DOHH2 (cell line): ENCODE data around the gene ARHGAP6.
A peak's percentile ranks its signal among the peaks of the same experiment; 100 is the strongest.

Experiments
- H3F3A ChIP-seq: fragments of 200-600 bp; sonication (generic), shearing (Covaris generic); 2 replicates; pipeline ENCODE4 v1.6.0; 2016; ENCODE audit warnings: antibody characterized with exemption, mild to moderate bottlenecking; ENCODE audit not compliant: control insufficient read depth, insufficient read depth
- H3K27ac ChIP-seq: fragments of 200-600 bp; sonication (generic); 2 replicates; pipeline ENCODE4 v1.5.1; 2014; ENCODE audit warnings: low read depth, mild to moderate bottlenecking, low read length, moderate library complexity
- H3K27me3 ChIP-seq: fragments of 200-600 bp; sonication (generic); 2 replicates; pipeline ENCODE4 v1.6.1; 2014; ENCODE audit warnings: mild to moderate bottlenecking, low read length, mixed read lengths; ENCODE audit not compliant: control insufficient read depth
- H3K36me3 ChIP-seq: fragments of 200-600 bp; sonication (generic); 2 replicates; pipeline ENCODE4 v1.6.1; 2014; ENCODE audit warnings: mild to moderate bottlenecking, low read length, moderate library complexity, mixed read lengths; ENCODE audit not compliant: control insufficient read depth
- H3K4me1 ChIP-seq: fragments of 200-600 bp; sonication (generic); 2 replicates; pipeline ENCODE4 v1.6.1; 2014; ENCODE audit warnings: mild to moderate bottlenecking, low read length, mixed read lengths; ENCODE audit not compliant: control insufficient read depth
- H3K4me2 ChIP-seq: fragments of 200-600 bp; sonication (generic); 2 replicates; pipeline ENCODE4 v1.6.0; 2014; ENCODE audit warnings: mild to moderate bottlenecking, low read length, moderate library complexity
- H3K4me3 ChIP-seq: fragments of 200-600 bp; sonication (generic); 2 replicates; pipeline ENCODE4 v1.5.1; 2014; ENCODE audit warnings: mild to moderate bottlenecking, low read length, mixed read lengths
- H3K79me2 ChIP-seq: fragments of 200-600 bp; sonication (generic); 2 replicates; pipeline ENCODE4 v1.6.1; 2014; ENCODE audit warnings: mild to moderate bottlenecking, low read length, mixed read lengths; ENCODE audit not compliant: control insufficient read depth
- H3K9me2 ChIP-seq: fragments of 200-600 bp; sonication (generic); replicated peaks from 2 replicates; pipeline ENCODE4 v1.6.1; 2014; ENCODE audit warnings: mild to moderate bottlenecking, low read length, mixed read lengths; ENCODE audit not compliant: control insufficient read depth
- H3K9me3 ChIP-seq: fragments of 200-600 bp; sonication (generic); 2 replicates; pipeline ENCODE4 v1.6.1; 2014; ENCODE audit warnings: antibody characterized with exemption, low read length, mixed read lengths; ENCODE audit not compliant: control insufficient read depth, insufficient read depth
- H4K20me1 ChIP-seq: fragments of 200-600 bp; sonication (generic); 2 replicates; pipeline ENCODE4 v1.6.0; 2014; ENCODE audit warnings: low read depth, mild to moderate bottlenecking, antibody characterized with exemption, low read length, moderate library complexity; ENCODE audit not compliant: control insufficient read depth, insufficient read depth
- CTCF ChIP-seq: fragments of 200-600 bp; sonication (generic); IDR thresholded peaks from one replicate; pipeline ENCODE4 v1.5.1; 2014; ENCODE audit warnings: antibody characterized with exemption, mild to moderate bottlenecking, low read depth, low read length; ENCODE audit not compliant: poor library complexity, severe bottlenecking
- EZH2phosphoT487 ChIP-seq: fragments of 200-600 bp; sonication (generic); IDR thresholded peaks from 2 replicates; pipeline ENCODE4 v1.6.1; 2017; ENCODE audit warnings: borderline replicate concordance, mild to moderate bottlenecking, antibody characterized with exemption, low read length, moderate library complexity, mixed read lengths

The ARHGAP6 gene

GRCh38 chrX:11111947-11112346, 553.8 kb downstream of the ARHGAP6 start:
- Histone ChIP-seq H3K4me2 (peak overlapping the region; percentile 77), H3K79me2 (peaks cover 50% of the 10 kb centered on the region), H4K20me1 (no peaks in the 10 kb centered on the region), H3F3A (no peaks in the 10 kb centered on the region), H3K27ac (no peak overlapping the region), H3K36me3 (peaks cover 44% of the 10 kb centered on the region), H3K4me1 (peaks cover 29% of the 10 kb centered on the region), H3K27me3 (no peaks in the 10 kb centered on the region), H3K9me2 (no peaks in the 10 kb centered on the region), H3K9me3 (peaks cover 5% of the 10 kb centered on the region; the same call in 1 of the 2 replicates), H3K4me3 (peak overlapping the region; percentile 85)
- no peak for TF ChIP-seq EZH2phosphoT487

- Histone ChIP-seq H3F3A (no peaks in the 10 kb centered on the region), H3K9me2 (no peaks in the 10 kb centered on the region), H3K4me3 (peak within 1 kb of the TSS; percentile 85), H4K20me1 (no peaks in the 10 kb centered on the region), H3K9me3 (peaks cover 5% of the 10 kb centered on the region; the same call in 1 of the 2 replicates), H3K4me2 (peak within 1 kb of the TSS; percentile 77), H3K27me3 (no peaks in the 10 kb centered on the region), H3K27ac (peak within 1 kb of the TSS; percentile 49), H3K79me2 (peaks cover 50% of the 10 kb centered on the region), H3K4me1 (peaks cover 29% of the 10 kb centered on the region), H3K36me3 (peaks cover 37% of the 10 kb centered on the region)
- no peak for TF ChIP-seq EZH2phosphoT487
- TF ChIP-seq CTCF = no peak
Observed at GRCh38 chrX:11111037-11111851, 554.5 kb downstream of the ARHGAP6 start, which contains the start of gene HCCS. Gene HCCS (plus strand): TSS chrX:11111332. CDS start chrX:11112061, 729 bp downstream.

DNA sequence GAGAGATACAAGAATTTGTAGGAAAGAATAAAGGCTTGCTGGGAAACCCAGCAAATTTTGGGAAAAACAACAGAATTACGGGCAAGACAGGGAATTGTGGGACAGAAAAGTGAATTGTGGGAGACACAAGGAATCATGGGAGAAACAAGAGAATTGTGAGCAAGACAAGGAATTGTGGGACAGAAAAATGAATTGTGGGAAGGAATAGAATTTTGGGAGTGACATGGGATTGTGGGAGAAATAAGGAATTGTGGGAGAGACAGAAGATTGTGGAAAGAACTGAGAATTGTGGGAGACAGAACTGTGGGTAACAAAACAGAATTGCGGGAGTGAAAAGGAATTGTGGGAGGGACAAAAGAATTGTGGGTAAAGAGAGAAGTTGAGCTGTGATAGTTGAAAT, 555.8 kb downstream of the ARHGAP6 start:
- H3K36me3 ChIP-seq = peaks cover 24% of the 10 kb centered on the region
- no peaks in the 10 kb centered on the region for H3F3A ChIP-seq
- peaks cover 49% of the 10 kb centered on the region for H3K79me2 ChIP-seq
- no peaks in the 10 kb centered on the region for H4K20me1 ChIP-seq
- peak overlapping the region; percentile 77 for H3K4me2 ChIP-seq
- no peaks in the 10 kb centered on the region for H3K27me3 ChIP-seq
- H3K27ac ChIP-seq = no peak overlapping the region
- no peak for TF ChIP-seq EZH2phosphoT487
- no peak for TF ChIP-seq CTCF
- H3K4me3 ChIP-seq = peak overlapping the region; percentile 85
- H3K4me1 ChIP-seq = peaks cover 29% of the 10 kb centered on the region
- peaks cover 5% of the 10 kb centered on the region; the same call in 1 of the 2 replicates for H3K9me3 ChIP-seq
- H3K9me2 ChIP-seq = no peaks in the 10 kb centered on the region

DNA sequence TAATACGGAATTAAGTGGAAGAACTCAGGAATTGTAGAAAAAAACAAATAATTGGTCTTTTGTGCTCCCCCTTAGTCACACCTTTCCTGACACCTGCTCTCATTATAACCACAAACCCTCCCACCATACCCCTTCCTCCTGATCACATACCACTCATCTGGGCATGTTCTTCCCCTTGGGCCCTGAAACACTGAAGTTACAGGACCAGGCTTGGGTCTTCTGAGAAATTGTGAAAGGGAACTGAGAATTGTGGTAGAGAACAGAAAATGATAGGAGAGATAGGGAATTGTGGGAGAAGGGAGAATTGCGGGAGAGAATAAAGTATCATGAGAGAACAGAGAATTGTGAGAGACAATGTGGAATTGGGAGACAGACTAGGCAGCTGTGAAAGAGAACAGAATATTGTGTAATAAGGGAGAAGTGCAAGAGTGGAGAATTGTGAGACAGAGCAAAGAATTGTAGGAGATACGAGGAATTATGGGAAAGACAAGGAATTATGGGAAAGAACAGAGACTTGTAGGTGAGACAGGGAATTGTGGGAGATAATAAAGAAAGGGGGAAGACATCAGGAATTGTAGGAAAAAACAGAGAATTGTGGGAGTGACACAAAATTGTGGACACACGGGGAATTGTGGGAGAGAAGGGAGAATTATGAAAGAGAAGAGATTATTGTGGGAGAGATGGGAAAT, 557.3 kb downstream of the ARHGAP6 start:
- no peaks in the 10 kb centered on the region for H4K20me1 ChIP-seq
- H3K9me3 ChIP-seq = peaks cover 5% of the 10 kb centered on the region; the same call in 1 of the 2 replicates
- no peaks in the 10 kb centered on the region for H3K27me3 ChIP-seq
- no peak overlapping the region for H3K27ac ChIP-seq
- H3K4me2 ChIP-seq = no peak overlapping the region
- H3K4me3 ChIP-seq = no peak overlapping the region
- no peaks in the 10 kb centered on the region for H3K9me2 ChIP-seq
- peaks cover 33% of the 10 kb centered on the region for H3K79me2 ChIP-seq
- no peaks in the 10 kb centered on the region for H3F3A ChIP-seq
- peaks cover 9% of the 10 kb centered on the region for H3K36me3 ChIP-seq
- TF ChIP-seq CTCF = no peak
- TF ChIP-seq EZH2phosphoT487 = no peak
- H3K4me1 ChIP-seq = peaks cover 21% of the 10 kb centered on the region
